K562 (cell line): ENCODE results near the gene RTL10. TPM values are rescaled to one million over a fixed set of nuclear protein-coding genes. Genes with fewer than 3 reads are reported as not detected.

Source experiments
- ARID2 ChIP-seq: fragments of 450-650 bp; IDR thresholded peaks from 2 replicates; pipeline ENCODE4 v1.6.1; 2017; ENCODE audit warnings: antibody characterized with exemption, mild to moderate bottlenecking
- CAMTA2 ChIP-seq: fragments of 250-450 bp; sonication (Bioruptor Pico); conservative IDR thresholded peaks from 2 replicates; pipeline ENCODE4 v1.5.1; 2022
- CEBPG ChIP-seq, 3 experiments: fragments of 200-800 bp in 1 of 3; sonication (Bioruptor generic) in 1 of 3; sonication (generic) in 1 of 3; formaldehyde crosslinking in 1 of 3; IDR thresholded peaks in 2 of 3; conservative IDR thresholded peaks in 1 of 3; 2 replicates each; pipeline versions ENCODE4 v1.6.1 to v1.8.0; 2016 to 2022; ENCODE audit warnings: missing compliant biosample characterization in 2 of 3, missing genetic modification characterization in 2 of 3, mild to moderate bottlenecking in 1 of 3, missing genetic modification reagents in 1 of 3
- FOXP1 ChIP-seq: sonication (generic); formaldehyde crosslinking; IDR thresholded peaks from 2 replicates; pipeline ENCODE4 v1.8.0; 2022; ENCODE audit warnings: mild to moderate bottlenecking, missing genetic modification reagents
- ILF3 ChIP-seq: fragments of 450-650 bp; IDR thresholded peaks from 2 replicates; pipeline ENCODE4 v1.6.1; 2018; ENCODE audit warnings: antibody characterized with exemption, mild to moderate bottlenecking, moderate library complexity, borderline replicate concordance
- NCOA1 ChIP-seq: fragments of 450-650 bp; IDR thresholded peaks from 2 replicates; pipeline ENCODE4 v1.6.1; 2016; ENCODE audit warnings: low read depth
- NFIC ChIP-seq: fragments of 450-650 bp; IDR thresholded peaks from 2 replicates; pipeline ENCODE4 v1.6.1; 2017; ENCODE audit warnings: mild to moderate bottlenecking, inconsistent platforms
- NR3C1 ChIP-seq: sonication (generic); formaldehyde crosslinking; IDR thresholded peaks from 2 replicates; pipeline ENCODE4 v1.8.1; 2022; ENCODE audit warnings: missing genetic modification reagents
- OTX1 ChIP-seq: fragments of 450-650 bp; formaldehyde crosslinking; IDR thresholded peaks from 2 replicates; pipeline ENCODE4 v1.4.0; 2022; ENCODE audit warnings: mild to moderate bottlenecking
- POLR2G ChIP-seq: fragments of 200-400 bp; formaldehyde crosslinking; IDR thresholded peaks from 2 replicates; pipeline ENCODE4 v1.6.1; 2017; ENCODE audit warnings: low read depth, mild to moderate bottlenecking, antibody characterized with exemption, low read length, moderate library complexity
- RBBP5 ChIP-seq: fragments of 200-600 bp; sonication (generic); IDR thresholded peaks from 2 replicates; pipeline ENCODE4 v1.6.1; 2012; ENCODE audit warnings: borderline replicate concordance, mild to moderate bottlenecking, low read length, control low read depth, inconsistent platforms; ENCODE audit not compliant: insufficient read depth, poor library complexity, severe bottlenecking
- RBM14 ChIP-seq: fragments of 200-400 bp; formaldehyde crosslinking; IDR thresholded peaks from 2 replicates; pipeline ENCODE4 v1.6.1; 2018; ENCODE audit warnings: low read depth, mild to moderate bottlenecking, low read length, moderate library complexity, borderline replicate concordance; ENCODE audit not compliant: insufficient read depth
- SIN3A ChIP-seq, 2 experiments: fragments of 150-350 bp in 1 of 2; IDR thresholded peaks; 2 replicates each; pipeline ENCODE4 v1.6.1; 2011 to 2016; ENCODE audit warnings: borderline replicate concordance in 2 of 2, low read depth in 2 of 2, low read length in 2 of 2, mild to moderate bottlenecking in 2 of 2, moderate library complexity in 2 of 2; ENCODE audit not compliant: control insufficient read depth in 1 of 2
- SREBF1 ChIP-seq: fragments of 150-350 bp; IDR thresholded peaks from 2 replicates; pipeline ENCODE4 v1.6.1; 2014; ENCODE audit warnings: antibody characterized with exemption, low read depth, low read length, borderline replicate concordance
- TAF15 ChIP-seq: fragments of 200-400 bp; formaldehyde crosslinking; IDR thresholded peaks from 2 replicates; pipeline ENCODE4 v1.6.1; 2017; ENCODE audit warnings: mild to moderate bottlenecking, low read depth, low read length, moderate library complexity
- TBP ChIP-seq: optimal IDR thresholded peaks from 2 replicates; pipeline ENCODE3; 2011; ENCODE audit warnings: low read depth, low read length, improper control_type of control experiment
- TFAP4 ChIP-seq: sonication (generic); formaldehyde crosslinking; IDR thresholded peaks from 2 replicates; pipeline ENCODE4 v1.8.0; 2022; ENCODE audit warnings: missing genetic modification reagents, mild to moderate bottlenecking, moderate library complexity, borderline replicate concordance
- THRAP3 ChIP-seq: fragments of 450-650 bp; IDR thresholded peaks from 2 replicates; pipeline ENCODE4 v1.6.1; 2016; ENCODE audit warnings: mild to moderate bottlenecking, inconsistent platforms, borderline replicate concordance
- ZEB2 ChIP-seq: fragments of 450-650 bp; IDR thresholded peaks from 2 replicates; pipeline ENCODE4 v1.6.1; 2016
- ZNF140 ChIP-seq: fragments of 250-450 bp; sonication (Bioruptor Pico); IDR thresholded peaks from 2 replicates; pipeline ENCODE4 v1.8.0; 2021; ENCODE audit warnings: moderate library complexity, mild to moderate bottlenecking, inconsistent platforms
- ZNF165 ChIP-seq: fragments of 250-450 bp; sonication (Bioruptor Pico); IDR thresholded peaks from 2 replicates; pipeline ENCODE4 v1.4.0; 2020; ENCODE audit warnings: borderline replicate concordance
- ZNF277 ChIP-seq: fragments of 250-450 bp; sonication (Bioruptor Pico); IDR thresholded peaks from 2 replicates; pipeline ENCODE4 v1.8.0; 2022; ENCODE audit warnings: inconsistent platforms, mild to moderate bottlenecking, moderate library complexity, borderline replicate concordance
- ZNF347 ChIP-seq: fragments of 450-650 bp; formaldehyde crosslinking; IDR thresholded peaks from 2 replicates; pipeline ENCODE4 v1.4.0; 2020; ENCODE audit warnings: low read depth, mild to moderate bottlenecking, moderate library complexity
- ZNF75A ChIP-seq: fragments of 450-650 bp; formaldehyde crosslinking; IDR thresholded peaks from 2 replicates; pipeline ENCODE4 v1.4.0; 2020; ENCODE audit warnings: mild to moderate bottlenecking
- polyA plus RNA-seq, 8 experiments: library from polyadenylated mRNA; depleted of rRNA in 4 of 8; stranded (reverse) in 5 of 8; unstranded in 3 of 8; fragments of >200 nt; fragmentation: Nextera tagmentation in 2 of 8; fragmentation: Illumina TruSeq in 1 of 8; extraction: Ambion mirVana in 2 of 8; extraction: Trizol in 1 of 8; gene quantifications; 2 replicates each; pipeline versions ENCODE4 v1.2.1 to v1.2.3, GENCODE V29; 2011 to 2014; ENCODE audit warnings: inconsistent platforms in 1 of 8, missing spikeins in 1 of 8
- total RNA-seq, 7 experiments: library from RNA; depleted of rRNA in 6 of 7; stranded (reverse); fragments of >200 nt in 6 of 7; fragmentation: Illumina TruSeq in 2 of 7; extraction: Trizol in 2 of 7; gene quantifications; 2 replicates each; pipeline versions ENCODE4 v1.2.1 to v1.2.3, GENCODE V29; 2011 to 2021; ENCODE audit warnings: low replicate concordance in 1 of 7
- TF ChIP-seq, protein P1 (sequence below): sonication (generic); formaldehyde crosslinking; IDR thresholded peaks from 2 replicates; pipeline ENCODE4 v1.8.0; 2022; ENCODE audit warnings: mild to moderate bottlenecking, missing genetic modification reagents
- TF ChIP-seq, protein P2 (sequence below): sonication (generic); formaldehyde crosslinking; IDR thresholded peaks from 2 replicates; pipeline ENCODE4 v1.9.0; 2022; ENCODE audit warnings: mild to moderate bottlenecking, missing genetic modification reagents

The RTL10 gene
- total and polyA plus RNA-seq, 9 of the 15 experiments (the other 6 are each of a cell fraction or from before 2014, with no cell fraction given), result 19.8 to 75.5 (median 32.5) TPM

DNA sequence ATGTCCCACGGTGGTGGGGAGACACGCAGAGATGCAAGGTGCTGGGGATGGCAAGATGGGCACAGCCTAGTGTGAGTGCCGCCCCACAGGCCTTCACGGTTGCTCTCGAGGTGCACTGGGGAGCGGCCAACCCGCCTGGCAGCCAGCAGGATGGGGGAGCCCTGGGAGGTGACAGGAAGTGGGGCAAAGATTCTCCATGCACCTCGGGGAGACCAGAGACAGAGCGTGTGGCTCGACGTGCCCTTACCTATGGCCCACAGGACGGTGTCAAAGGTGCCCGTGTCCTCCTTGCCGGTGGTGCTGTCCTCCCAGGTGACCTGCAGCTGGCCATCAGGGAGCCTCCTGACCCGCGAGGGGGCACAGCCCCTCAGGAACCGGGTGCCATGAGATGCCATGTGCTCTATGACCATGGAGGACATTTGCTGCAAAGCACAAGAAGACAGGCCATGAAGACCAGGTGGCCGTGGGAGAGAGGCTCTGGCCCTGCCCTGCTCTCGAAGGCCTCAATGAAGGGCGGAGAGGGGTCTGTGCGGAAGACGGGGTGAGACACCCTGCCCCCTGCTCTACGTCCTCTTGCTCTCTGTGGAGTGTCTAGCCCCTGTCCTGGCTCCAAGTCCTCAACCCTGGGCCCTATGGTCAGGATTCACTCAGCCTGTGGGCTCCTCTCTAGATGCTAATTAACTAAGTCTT is 40.6 kb upstream of the RTL10 start (continued):
- TF ChIP-seq ZNF277 (CRISPR knock-in tag) (0 out of 2 replicates have a peak, but pooled peaks have one; percentile 28), ARID2 (no peak), ZNF347 (CRISPR knock-in tag) (no peak), CAMTA2 (CRISPR knock-in tag) (no peak), ZNF140 (CRISPR knock-in tag) (no peak), RBM14 (0 out of 2 replicates have a peak, but pooled peaks have one; percentile 83), CEBPG (CRISPR knock-in tag; IDR thresholded peaks at IDR 0.05) (no peak), CEBPG (tag; conservative IDR thresholded peaks at IDR 0.05 in 1 of 2, IDR thresholded peaks at IDR 0.05 in 1 of 2) (no peak), TAF15 (0 out of 2 replicates have a peak, but pooled peaks have one; percentile 65), SIN3A (IDR thresholded peaks at IDR 0.05; ENCODE audit: borderline replicate concordance in 2 of 2, control insufficient read depth in 1 of 2, low read depth in 2 of 2, low read length in 2 of 2) (no peak), ILF3 (no peak), NFIC (no peak), TFAP4 (CRISPR knock-in tag) (no peak), THRAP3 (no peak), NR3C1 (CRISPR knock-in tag) (no peak), NCOA1 (no peak), FOXP1 (no peak), RBBP5 (peak; percentile 44), POLR2G (peak; percentile 57), ZNF75A (no peak), ZNF165 (CRISPR knock-in tag) (no peak), ZEB2 (no peak), OTX1 (no peak), TBP (no peak), SREBF1 (no peak)
- TF ChIP-seq, protein P1, sequence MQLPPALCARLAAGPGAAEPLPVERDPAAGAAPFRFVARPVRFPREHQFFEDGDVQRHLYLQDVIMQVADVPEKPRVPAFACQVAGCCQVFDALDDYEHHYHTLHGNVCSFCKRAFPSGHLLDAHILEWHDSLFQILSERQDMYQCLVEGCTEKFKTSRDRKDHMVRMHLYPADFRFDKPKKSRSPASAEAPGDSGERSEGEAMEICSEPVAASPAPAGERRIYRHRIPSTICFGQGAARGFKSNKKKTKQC, result no peak
- TF ChIP-seq, protein P2, sequence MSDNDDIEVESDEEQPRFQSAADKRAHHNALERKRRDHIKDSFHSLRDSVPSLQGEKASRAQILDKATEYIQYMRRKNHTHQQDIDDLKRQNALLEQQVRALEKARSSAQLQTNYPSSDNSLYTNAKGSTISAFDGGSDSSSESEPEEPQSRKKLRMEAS (CRISPR knock-in tag), result no peak
